MCF 10A (cell line): ENCODE measurements around the gene DSCAML1. TPM values are rescaled to one million over a fixed set of nuclear protein-coding genes. Genes with fewer than 3 reads are reported as not detected.

Experiments used
- BruUV-seq: library from RNA; stranded (reverse); fragments of 400-500 nt; replicated peaks from 2 replicates; lab custom pipeline; 2021; lab: Mats Ljungman, UMichigan
- CTCF ChIA-PET: fragments of 300-600 bp; sonication (Branson Sonifier 250); formaldehyde crosslinking; extraction: SDS; loops from one replicate; lab custom pipeline; 2021; ENCODE audit warnings: antibody characterized with exemption, inconsistent platforms; lab: Yijun Ruan, JAX
- POLR2A ChIA-PET: fragments of 300-600, 350-650 bp; sonication (Branson Sonifier 250); formaldehyde crosslinking; extraction: SDS; loops from one replicate; lab custom pipeline; 2020; ENCODE audit warnings: antibody characterized with exemption, inconsistent platforms; lab: Yijun Ruan, JAX
- DNase-seq: peaks from one replicate; pipeline ENCODE4 v3.0.0-alpha.2; 2018; ENCODE audit not compliant: unreplicated experiment
- H3K27ac Mint-ChIP-seq: one replicate; pipeline ENCODE4 v1.8.0; 2022; ENCODE audit warnings: mild to moderate bottlenecking, low read depth, mixed read lengths; ENCODE audit not compliant: unreplicated experiment
- H3K27me3 Mint-ChIP-seq: one replicate; pipeline ENCODE4 v1.8.0; 2022; ENCODE audit warnings: mixed read lengths; ENCODE audit not compliant: insufficient read depth, unreplicated experiment
- H3K36me3 Mint-ChIP-seq: one replicate; pipeline ENCODE4 v1.8.0; 2022; ENCODE audit warnings: mild to moderate bottlenecking, moderate library complexity, mixed read lengths; ENCODE audit not compliant: insufficient read depth, unreplicated experiment
- H3K4me1 Mint-ChIP-seq: one replicate; pipeline ENCODE4 v1.8.0; 2022; ENCODE audit warnings: mixed read lengths; ENCODE audit not compliant: insufficient read depth, unreplicated experiment
- H3K4me3 Mint-ChIP-seq: one replicate; pipeline ENCODE4 v1.8.0; 2022; ENCODE audit warnings: mild to moderate bottlenecking, moderate library complexity, mixed read lengths; ENCODE audit not compliant: unreplicated experiment
- H3K9me3 Mint-ChIP-seq: one replicate; pipeline ENCODE4 v1.8.0; 2022; ENCODE audit warnings: mixed read lengths; ENCODE audit not compliant: unreplicated experiment
- intact Hi-C: fragments of 100-400 bp; cut with micrococcal nuclease; formaldehyde crosslinking; loops from 2 replicates; pipeline ENCODE4 v1.14.1; 2022
- total RNA-seq: library from RNA; stranded (reverse); gene quantifications from 2 replicates; pipeline ENCODE4 v1.2.3, GENCODE V29; 2022
- TF ChIP-seq, protein P1 (sequence below): fragments of 200-600 bp; IDR thresholded peaks from one replicate; pipeline ENCODE4 v1.8.0; 2022; ENCODE audit warnings: antibody characterized with exemption, mild to moderate bottlenecking; ENCODE audit not compliant: unreplicated experiment

DSCAML1 gene
- total RNA-seq, 1 experiment from 2014 or later: not detected

DNA sequence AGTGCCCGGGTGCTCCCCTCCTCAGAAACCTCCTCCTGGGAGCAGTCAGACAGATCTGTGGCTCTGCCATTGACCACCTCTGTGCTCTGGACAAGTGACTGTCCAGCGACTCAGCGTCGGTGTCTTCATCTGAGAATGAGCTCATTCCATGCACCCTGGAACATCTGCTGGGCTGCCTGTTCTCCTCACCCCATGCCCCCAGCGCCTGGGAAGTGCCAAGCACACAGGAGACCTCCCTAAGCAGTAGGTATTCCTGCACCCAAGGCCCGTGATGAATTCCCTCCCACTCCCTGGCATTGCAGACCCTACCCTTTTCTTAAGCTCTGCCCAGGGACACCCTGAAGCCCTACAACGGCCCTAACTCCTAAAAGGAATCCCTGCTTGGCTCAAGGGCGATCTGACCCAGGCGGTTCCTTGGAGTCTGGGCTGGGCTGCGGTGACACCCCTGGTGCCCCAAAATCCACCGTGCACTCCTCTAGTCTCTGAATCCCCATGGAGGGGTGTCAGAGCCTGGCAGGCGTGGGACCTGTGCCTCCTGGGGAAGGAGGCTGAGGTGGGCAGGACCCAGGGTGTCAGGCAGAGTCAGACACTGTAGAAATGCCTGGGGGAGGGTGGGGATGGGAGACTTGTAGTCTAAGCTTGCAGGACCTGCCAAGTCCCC is 377.4 kb downstream of the DSCAML1 start:
- intact Hi-C loops: loop anchor here (10.0 kb wide), 1 partner anchor 195 kb away; no protein-coding TSS in a partner anchor
- POLR2A ChIA-PET: no interaction called here
- no peak overlapping the region for H3K27ac Mint-ChIP-seq

DNA sequence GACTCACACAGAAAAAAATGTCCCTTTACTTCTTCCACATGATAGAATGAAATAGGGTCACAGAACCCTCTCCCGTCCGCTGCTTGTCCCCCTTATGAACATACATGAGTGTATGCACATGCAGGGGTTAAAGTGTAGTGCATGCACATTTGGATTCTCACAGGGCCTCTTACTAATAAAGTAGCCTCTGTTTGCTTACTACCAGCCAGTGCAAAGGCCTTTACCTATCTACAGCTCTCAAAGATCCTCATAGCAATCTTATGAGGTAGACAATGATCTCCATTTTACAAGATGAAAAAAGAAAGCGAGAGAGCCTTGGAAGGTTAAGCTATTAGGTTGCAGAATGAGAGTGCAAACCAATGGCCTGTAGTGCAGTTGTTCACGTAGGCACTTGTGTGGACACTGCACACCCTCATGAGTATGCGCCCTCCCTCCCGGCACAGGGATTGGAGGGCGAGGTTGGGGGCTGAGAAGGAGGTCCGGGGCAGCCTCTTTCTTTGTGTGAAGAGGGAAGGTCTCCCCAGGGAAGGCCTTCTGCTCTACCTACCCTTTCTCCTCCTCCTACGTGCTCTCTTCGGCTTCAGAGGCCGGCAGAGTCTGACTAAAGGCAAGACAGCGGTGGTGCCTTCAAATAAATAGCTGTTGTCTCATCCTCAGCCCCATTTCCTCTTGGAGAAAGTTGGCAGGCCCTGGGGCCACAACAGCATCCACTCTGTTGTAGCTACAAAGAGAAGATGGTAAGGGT is 378.1 kb downstream of the DSCAML1 start:
- no peak overlapping the region for H3K27ac Mint-ChIP-seq
- no peak overlapping the region for H3K4me3 Mint-ChIP-seq
- no peaks in the 10 kb centered on the region for H3K4me1 Mint-ChIP-seq
- BruUV-seq: no TSS peak
- no peaks in the 10 kb centered on the region for H3K9me3 Mint-ChIP-seq
- DNase-seq: no peak
- intact Hi-C loops: no loop called here
- TF ChIP-seq, protein P1, sequence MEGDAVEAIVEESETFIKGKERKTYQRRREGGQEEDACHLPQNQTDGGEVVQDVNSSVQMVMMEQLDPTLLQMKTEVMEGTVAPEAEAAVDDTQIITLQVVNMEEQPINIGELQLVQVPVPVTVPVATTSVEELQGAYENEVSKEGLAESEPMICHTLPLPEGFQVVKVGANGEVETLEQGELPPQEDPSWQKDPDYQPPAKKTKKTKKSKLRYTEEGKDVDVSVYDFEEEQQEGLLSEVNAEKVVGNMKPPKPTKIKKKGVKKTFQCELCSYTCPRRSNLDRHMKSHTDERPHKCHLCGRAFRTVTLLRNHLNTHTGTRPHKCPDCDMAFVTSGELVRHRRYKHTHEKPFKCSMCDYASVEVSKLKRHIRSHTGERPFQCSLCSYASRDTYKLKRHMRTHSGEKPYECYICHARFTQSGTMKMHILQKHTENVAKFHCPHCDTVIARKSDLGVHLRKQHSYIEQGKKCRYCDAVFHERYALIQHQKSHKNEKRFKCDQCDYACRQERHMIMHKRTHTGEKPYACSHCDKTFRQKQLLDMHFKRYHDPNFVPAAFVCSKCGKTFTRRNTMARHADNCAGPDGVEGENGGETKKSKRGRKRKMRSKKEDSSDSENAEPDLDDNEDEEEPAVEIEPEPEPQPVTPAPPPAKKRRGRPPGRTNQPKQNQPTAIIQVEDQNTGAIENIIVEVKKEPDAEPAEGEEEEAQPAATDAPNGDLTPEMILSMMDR: no peak
- H3K27me3 Mint-ChIP-seq: peaks cover 11% of the 10 kb centered on the region
- CTCF ChIA-PET: interaction anchor here (0.9 to 10.0 kb wide), 3 partner anchors 8 to 528 kb away, joined by 3 to 173 read pairs (median 3); no protein-coding TSS in a partner anchor
- no peaks in the 10 kb centered on the region for H3K36me3 Mint-ChIP-seq
- POLR2A ChIA-PET: no interaction called here

More for the DNA sequence above, 377.4 kb downstream of the DSCAML1 start:
- no peak for DNase-seq
- H3K36me3 Mint-ChIP-seq: no peaks in the 10 kb centered on the region
- TF ChIP-seq, protein P1: no peak
- H3K4me3 Mint-ChIP-seq: no peak overlapping the region
- H3K4me1 Mint-ChIP-seq: no peaks in the 10 kb centered on the region
- no TSS peak for BruUV-seq
- CTCF ChIA-PET: interaction anchor here (1.0 to 10.0 kb wide), 2 partner anchors 398 to 527 kb away, joined by 3 to 173 read pairs; no protein-coding TSS in a partner anchor
- H3K27me3 Mint-ChIP-seq: peaks cover 11% of the 10 kb centered on the region
- H3K9me3 Mint-ChIP-seq: no peaks in the 10 kb centered on the region

DNA sequence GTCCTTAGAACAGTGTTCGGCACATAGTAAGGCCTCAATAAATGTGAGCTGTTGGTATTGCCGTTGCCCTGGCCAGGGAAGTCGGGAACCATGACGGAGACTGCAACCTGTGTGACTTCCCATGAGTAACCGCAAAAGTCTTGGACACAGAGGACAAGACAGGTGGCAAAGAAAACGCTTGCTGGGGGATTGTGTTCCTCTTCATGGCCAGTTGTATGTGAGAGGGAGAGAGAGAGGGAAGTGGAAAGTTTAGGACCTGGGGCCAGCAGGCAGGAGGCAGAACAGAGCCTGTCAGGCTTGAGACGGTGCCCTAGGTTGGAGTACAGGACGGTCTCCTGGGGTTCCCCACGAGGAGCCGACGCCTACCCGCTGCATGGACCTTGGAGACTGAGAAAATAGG is 379.2 kb downstream of the DSCAML1 start:
- no peaks in the 10 kb centered on the region for H3K9me3 Mint-ChIP-seq
- H3K4me3 Mint-ChIP-seq: no peak overlapping the region
- H3K36me3 Mint-ChIP-seq: no peaks in the 10 kb centered on the region
- TF ChIP-seq, protein P1: no peak
- BruUV-seq: no TSS peak
- ChIA-PET CTCF (interaction anchor here (0.9 to 3.1 kb wide), 2 partner anchors 8 to 9 kb away, joined by 3 to 22 read pairs; no protein-coding TSS in a partner anchor), POLR2A (no interaction called here)
- H3K4me1 Mint-ChIP-seq: no peaks in the 10 kb centered on the region
- H3K27me3 Mint-ChIP-seq: peaks cover 11% of the 10 kb centered on the region
- intact Hi-C loops: no loop called here
- no peak overlapping the region for H3K27ac Mint-ChIP-seq
- no peak for DNase-seq

DNA sequence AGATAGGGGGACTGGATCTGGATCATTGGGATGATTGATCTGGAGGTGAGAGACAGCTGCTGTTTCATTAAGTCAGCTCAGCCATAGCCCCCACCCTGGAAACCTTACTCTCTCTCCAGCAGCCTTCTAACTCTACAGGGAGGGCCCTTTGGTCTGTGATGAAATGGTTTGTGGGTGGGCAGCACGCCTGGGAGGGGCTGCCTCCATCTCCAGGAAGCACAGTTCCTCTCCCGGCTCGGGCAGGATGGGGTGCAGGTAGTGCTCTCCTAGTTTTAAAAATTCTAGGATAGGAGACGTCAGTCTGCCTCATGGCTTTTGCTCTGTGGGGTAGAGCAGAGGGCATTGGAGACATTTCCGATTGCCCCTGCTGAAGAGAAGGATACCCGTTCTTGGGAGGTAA is 379.7 kb downstream of the DSCAML1 start:
- DNase-seq: no peak
- Mint-ChIP-seq H3K4me1 (no peaks in the 10 kb centered on the region), H3K9me3 (no peaks in the 10 kb centered on the region), H3K27ac (no peak overlapping the region), H3K27me3 (peaks cover 8% of the 10 kb centered on the region), H3K36me3 (no peaks in the 10 kb centered on the region), H3K4me3 (no peak overlapping the region)
- POLR2A ChIA-PET: no interaction called here
- BruUV-seq: no TSS peak
- TF ChIP-seq, protein P1: no peak
- intact Hi-C loops: no loop called here
- CTCF ChIA-PET: interaction anchor here (3.1 kb wide), 1 partner anchor 8 kb away, joined by 22 read pairs; no protein-coding TSS in a partner anchor
